GM12892 (cell line): Measurements from ENCODE around the gene MRPL3.

Source experiments
- POLR2A ChIP-seq: IDR thresholded peaks from 2 replicates; pipeline ENCODE4 v1.6.1; 2011; ENCODE audit warnings: low read depth, low read length, control low read depth
- TAF1 ChIP-seq: IDR thresholded peaks from 2 replicates; pipeline ENCODE4 v1.6.1; 2011; ENCODE audit warnings: low read depth, mild to moderate bottlenecking, control low read depth, low read length, borderline replicate concordance

GRCh38 chr3:131447349-131447748 lies 55.4 kb downstream of the MRPL3 start:
- TF ChIP-seq TAF1 (no peak), POLR2A (no peak)
